Activated CD8-positive, alpha-beta memory T cell treated with anti-CD3 and anti-CD28 coated beads, Interleukin-2, amount 50 U/mL, for 48 hours (primary cell): ENCODE results near the gene PLK1.

Source experiments
- DNase-seq: peaks from one replicate; pipeline ENCODE4 v3.0.0-alpha.2; 2020

Gene PLK1

GRCh38 chr16:23682181-23682580, 3.5 kb downstream of the PLK1 start:
- no peak for DNase-seq

- DNase-seq: no peak
Observed at GRCh38 chr16:23683487-23683886, 4.8 kb downstream of the PLK1 start.

GRCh38 chr16:23687034-23687808, 8.5 kb downstream of the PLK1 start:
- DNase-seq: no peak

- no peak for DNase-seq
Observed at GRCh38 chr16:23689442-23690187, 10.9 kb downstream of the PLK1 start.

- DNase-seq: no peak
Observed at GRCh38 chr16:23690771-23691482, 12.2 kb downstream of the PLK1 start.

- DNase-seq: no peak
Observed at GRCh38 chr16:23691483-23692189, 12.9 kb downstream of the PLK1 start.

- DNase-seq: no peak
Observed at GRCh38 chr16:23692190-23692837, 13.6 kb downstream of the PLK1 start.

- no peak for DNase-seq
Observed at GRCh38 chr16:23694265-23694643, 15.6 kb downstream of the PLK1 start.

GRCh38 chr16:23694644-23695373, 16.1 kb downstream of the PLK1 start:
- DNase-seq: no peak

GRCh38 chr16:23695756-23696155, 17.1 kb downstream of the PLK1 start:
- no peak for DNase-seq

- DNase-seq: no peak
Observed at GRCh38 chr16:23699100-23699499, 20.4 kb downstream of the PLK1 start.

- DNase-seq: no peak
Observed at GRCh38 chr16:23700093-23700492, 21.4 kb downstream of the PLK1 start.

- no peak for DNase-seq
Observed at GRCh38 chr16:23700509-23700908, 21.8 kb downstream of the PLK1 start.

- no peak for DNase-seq
Observed at GRCh38 chr16:23701045-23701444, 22.4 kb downstream of the PLK1 start.

GRCh38 chr16:23702951-23703350, 24.3 kb downstream of the PLK1 start:
- DNase-seq: no peak

- DNase-seq: no peak
Observed at GRCh38 chr16:23704772-23705516, 26.3 kb downstream of the PLK1 start.

GRCh38 chr16:23705517-23705902, 26.8 kb downstream of the PLK1 start:
- no peak for DNase-seq

- DNase-seq: no peak
Observed at GRCh38 chr16:23706439-23706838, 27.8 kb downstream of the PLK1 start.

- DNase-seq: no peak
Observed at GRCh38 chr16:23709536-23709935, 30.8 kb downstream of the PLK1 start.

GRCh38 chr16:23710008-23710407, 31.3 kb downstream of the PLK1 start:
- DNase-seq: no peak

- no peak for DNase-seq
Observed at GRCh38 chr16:23710504-23710903, 31.8 kb downstream of the PLK1 start.
